Esophagus muscularis mucosa (tissue), 4 donors: Measurements from ENCODE around the gene OSBPL10. TPM values are rescaled to one million over a fixed set of nuclear protein-coding genes. Genes with fewer than 3 reads are reported as not detected.

Experiments used
- DNase-seq: peaks from one replicate; pipeline ENCODE4 v3.0.0-alpha.2; 2017; ENCODE audit errors: extremely low spot score
- H3K27ac ChIP-seq, 4 donors: fragments of 200-600 bp; sonication (generic); replicated peaks in 1 of 4; 1 replicate in 3 of 4; 2 replicates in 1 of 4; pipeline ENCODE4 v1.5.1; 2016 to 2019; ENCODE audit warnings: mild to moderate bottlenecking in 1 of 4
- H3K27me3 ChIP-seq, 4 donors: fragments of 200-600 bp; sonication (generic); one replicate each; pipeline versions ENCODE4 v1.5.1 to v1.6.0; 2016 to 2019
- H3K36me3 ChIP-seq, 4 donors: fragments of 200-600 bp; sonication (generic); one replicate each; pipeline ENCODE4 v1.5.1; 2016 to 2019
- H3K4me1 ChIP-seq, 4 donors: fragments of 200-600 bp; sonication (generic); one replicate each; pipeline ENCODE4 v1.5.1; 2016 to 2019
- H3K4me3 ChIP-seq, 4 donors: fragments of 200-600 bp; sonication (generic); 1 replicate in 2 of 4; 2 replicates in 2 of 4; pipeline ENCODE4 v1.5.1; 2016 to 2019; ENCODE audit warnings: mild to moderate bottlenecking in 4 of 4, moderate library complexity in 1 of 4
- H3K9me3 ChIP-seq, 4 donors: fragments of 200-600 bp; sonication (generic); 1 replicate in 3 of 4; 2 replicates in 1 of 4; pipeline ENCODE4 v1.5.1; 2016 to 2019
- CTCF ChIP-seq, 3 experiments: fragments of 200-600 bp in 2 of 3; fragments of 450-650 bp in 1 of 3; sonication (generic) in 2 of 3; IDR thresholded peaks; one replicate each; pipeline ENCODE4 v1.5.1; 2017 to 2019; ENCODE audit warnings: antibody characterized with exemption in 3 of 3, mild to moderate bottlenecking in 2 of 3, moderate library complexity in 1 of 3
- EP300 ChIP-seq: sonication (generic); formaldehyde crosslinking; IDR thresholded peaks from one replicate; pipeline ENCODE4 v1.6.1; 2017; ENCODE audit warnings: antibody characterized with exemption
- POLR2A ChIP-seq: fragments of 450-650 bp; IDR thresholded peaks from one replicate; pipeline ENCODE4 v1.6.1; 2017; ENCODE audit warnings: antibody characterized with exemption, moderate library complexity, mild to moderate bottlenecking, low read depth
- POLR2AphosphoS5 ChIP-seq, 2 donors: sonication (generic); formaldehyde crosslinking; IDR thresholded peaks; one replicate each; pipeline ENCODE4 v1.6.1; 2017; ENCODE audit warnings: antibody characterized with exemption in 2 of 2
- WGBS: methylation state at CpG from one replicate; pipeline ENCODE4 v1.1.5; 2018; 5-methylcytosine and 5-hydroxymethylcytosine counted together
- intact Hi-C: fragments of 100-400 bp; cut with DNase I; formaldehyde crosslinking; loops from one replicate; pipeline ENCODE4 v1.15.1; 2023
- total RNA-seq, 4 donors: library from RNA; depleted of rRNA; stranded (reverse); fragments of >200 nt; gene quantifications; one replicate each; pipeline versions ENCODE4 v1.1.0 to v1.2.1, GENCODE V29; 2016

The OSBPL10 gene
- total RNA-seq, 4 donors from 2014 or later = 6.3 to 12.2 (median 7.6) TPM

- no peak for TF ChIP-seq POLR2AphosphoS5 (IDR thresholded peaks at IDR 0.05)
- no peak for TF ChIP-seq POLR2A
- TF ChIP-seq EP300 = no peak
- TF ChIP-seq CTCF (IDR thresholded peaks at IDR 0.05) = no peak
- intact Hi-C loops = no loop called here
- Histone ChIP-seq H3K4me1 (peaks cover 0 to 10% (median 3%) of the 10 kb centered on the region in 4 donors), H3K9me3 (no peaks in the 10 kb centered on the region), H3K36me3 (no peaks in the 10 kb centered on the region), H3K27me3 (no peaks in the 10 kb centered on the region), H3K4me3 (no peak overlapping the region), H3K27ac (no peak overlapping the region)
- DNase-seq = peak; percentile 31
- 79% methylated on average over 6 of the region's 6 CpGs for WGBS
Measured at GRCh38 chr3:31948280-31948679, 32.8 kb downstream of the OSBPL10 start.

DNA sequence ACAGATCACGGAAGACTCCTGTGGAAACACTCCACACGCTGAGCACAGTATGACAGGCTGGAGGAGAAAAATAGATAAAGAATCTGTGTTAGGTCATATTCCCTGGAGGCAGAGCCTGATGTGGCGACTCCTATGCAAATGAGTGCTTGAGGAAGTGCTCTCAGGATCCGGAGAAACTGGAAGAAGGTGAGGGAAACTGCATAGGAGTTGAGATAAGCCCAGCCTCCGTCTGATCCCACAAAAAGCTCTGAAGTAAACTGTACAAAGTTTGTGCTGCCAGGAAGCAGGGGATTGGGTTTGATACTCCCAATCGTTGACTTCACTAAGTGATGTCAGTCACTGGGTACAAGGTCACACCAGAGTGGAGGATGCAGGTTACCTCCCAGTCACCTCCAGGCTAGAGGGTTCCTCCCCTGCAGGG lies 33.4 kb downstream of the OSBPL10 start:
- no peaks in the 10 kb centered on the region for H3K9me3 ChIP-seq
- no peak overlapping the region for H3K27ac ChIP-seq
- H3K36me3 ChIP-seq = no peaks in the 10 kb centered on the region
- no peak overlapping the region for H3K4me3 ChIP-seq
- H3K27me3 ChIP-seq = no peaks in the 10 kb centered on the region
- DNase-seq = peak; percentile 74
- WGBS = 67% methylated on average over 6 of the region's 6 CpGs
- TF ChIP-seq POLR2A (no peak), EP300 (no peak)
- intact Hi-C loops = no loop called here
- peaks cover 0 to 10% (median 3%) of the 10 kb centered on the region in 4 donors for H3K4me1 ChIP-seq

- H3K4me1 ChIP-seq = peaks cover 0 to 10% (median 3%) of the 10 kb centered on the region in 4 donors
- no peak overlapping the region for H3K27ac ChIP-seq
- intact Hi-C loops = no loop called here
- TF ChIP-seq POLR2AphosphoS5 (IDR thresholded peaks at IDR 0.05) (no peak), EP300 (no peak), CTCF (IDR thresholded peaks at IDR 0.05) (no peak), POLR2A (no peak)
- H3K36me3 ChIP-seq = no peaks in the 10 kb centered on the region
- DNase-seq = peak; percentile 47
- no peaks in the 10 kb centered on the region for H3K27me3 ChIP-seq
- H3K9me3 ChIP-seq = no peaks in the 10 kb centered on the region
- WGBS = 81% methylated on average over 3 of the region's 4 CpGs
- H3K4me3 ChIP-seq = no peak overlapping the region
Measured at GRCh38 chr3:31947162-31947561, 33.9 kb downstream of the OSBPL10 start.

DNA sequence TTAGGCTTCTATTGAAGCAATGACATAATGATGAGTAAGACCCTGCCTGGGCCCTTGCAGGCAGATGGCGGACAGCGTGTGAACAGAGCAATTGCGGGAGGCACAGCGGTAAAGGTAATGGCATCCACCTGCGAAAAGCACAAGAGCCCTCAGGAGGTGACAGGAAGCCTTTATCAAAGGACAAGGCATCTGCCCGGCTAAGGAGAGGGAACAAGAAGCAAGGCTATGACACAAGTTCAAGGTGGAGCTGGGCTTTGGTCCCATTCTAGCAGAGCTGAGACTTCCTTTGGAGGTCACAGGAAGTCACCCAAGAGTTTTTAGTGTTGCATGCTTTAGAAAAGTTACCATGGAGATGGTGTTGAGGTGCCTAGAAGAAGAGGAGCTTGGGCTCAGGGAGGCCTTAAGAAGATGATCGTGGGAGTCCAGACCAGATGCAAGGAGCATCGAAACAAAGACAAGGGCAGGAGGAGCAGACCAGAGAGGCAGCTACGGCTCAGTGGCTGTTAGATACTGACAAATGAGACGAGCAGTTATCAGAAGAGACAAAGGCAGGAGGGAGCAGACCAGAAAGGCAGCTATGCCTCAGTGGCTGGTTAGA lies 34.5 kb downstream of the OSBPL10 start:
- Histone ChIP-seq H3K36me3 (no peaks in the 10 kb centered on the region), H3K27ac (no peak overlapping the region), H3K4me3 (no peak overlapping the region), H3K9me3 (no peaks in the 10 kb centered on the region), H3K4me1 (peaks cover 1 to 11% (median 6%) of the 10 kb centered on the region in 4 donors), H3K27me3 (no peaks in the 10 kb centered on the region)
- TF ChIP-seq CTCF (IDR thresholded peaks at IDR 0.05) = no peak
- TF ChIP-seq POLR2AphosphoS5 (IDR thresholded peaks at IDR 0.05) = no peak
- TF ChIP-seq POLR2A = no peak
- TF ChIP-seq EP300 = no peak
- intact Hi-C loops = no loop called here
- 86% methylated on average over 10 of the region's 10 CpGs for WGBS
- peak; percentile 75 for DNase-seq

GRCh38 chr3:31945738-31946052 lies 35.4 kb downstream of the OSBPL10 start:
- H3K36me3 ChIP-seq = no peaks in the 10 kb centered on the region
- WGBS = 66% methylated on average over 3 of the region's 3 CpGs

More at GRCh38 chr3:31945738-31946052, 35.4 kb downstream of the OSBPL10 start:
- Histone ChIP-seq H3K4me1 (peaks cover 7 to 19% (median 12%) of the 10 kb centered on the region in 4 donors), H3K4me3 (no peak overlapping the region), H3K27me3 (no peaks in the 10 kb centered on the region), H3K27ac (no peak overlapping the region), H3K9me3 (no peaks in the 10 kb centered on the region)
- no peak for DNase-seq
- intact Hi-C loops = no loop called here
- TF ChIP-seq POLR2A = no peak
- no peak for TF ChIP-seq EP300
- no peak for TF ChIP-seq POLR2AphosphoS5 (IDR thresholded peaks at IDR 0.05)
- TF ChIP-seq CTCF (IDR thresholded peaks at IDR 0.05) = no peak
